NCI-H2081 (cell line): ENCODE measurements around the gene LSP1.

Experiments
- DNase-seq, 2 experiments: peaks; one replicate each; lab custom pipeline; 2025; lab: John Stamatoyannopoulos, UW

The LSP1 gene

GRCh38 chr11:1890856-1891830 lies 38.3 kb downstream of the LSP1 start:
- DNase-seq = no peak

GRCh38 chr11:1891831-1892115 lies 38.9 kb downstream of the LSP1 start, which contains the start of gene PRR33:
PRR33 (minus strand) TSS chr11:1891895; CDS start chr11:1890584, 1,311 bp downstream.
- no peak for DNase-seq

GRCh38 chr11:1892116-1892515 lies 39.2 kb downstream of the LSP1 start:
- no peak for DNase-seq

GRCh38 chr11:1892558-1892957 lies 39.7 kb downstream of the LSP1 start:
- DNase-seq = no peak

GRCh38 chr11:1893581-1894359 lies 40.9 kb downstream of the LSP1 start:
- DNase-seq = no peak

- DNase-seq = no peak
Observed at GRCh38 chr11:1894759-1895158, 41.9 kb downstream of the LSP1 start.

- DNase-seq = no peak
Observed at GRCh38 chr11:1896468-1896867, 43.6 kb downstream of the LSP1 start.

GRCh38 chr11:1896923-1897322 lies 44.0 kb downstream of the LSP1 start:
- no peak for DNase-seq

- DNase-seq = no peak
Observed at GRCh38 chr11:1899090-1899489, 46.2 kb downstream of the LSP1 start.

GRCh38 chr11:1899686-1900085 lies 46.8 kb downstream of the LSP1 start:
- no peak for DNase-seq

- DNase-seq = no peak
Observed at GRCh38 chr11:1906181-1906580, 53.3 kb downstream of the LSP1 start.

- DNase-seq = no peak
Observed at GRCh38 chr11:1906611-1907423, 53.9 kb downstream of the LSP1 start.

- DNase-seq = no peak
Observed at GRCh38 chr11:1908618-1909017, 55.7 kb downstream of the LSP1 start.

GRCh38 chr11:1909524-1909923 lies 56.6 kb downstream of the LSP1 start:
- DNase-seq = no peak

- DNase-seq = no peak
Observed at GRCh38 chr11:1912289-1912878, 59.5 kb downstream of the LSP1 start.

GRCh38 chr11:1913271-1914060 lies 60.6 kb downstream of the LSP1 start:
- DNase-seq = no peak

GRCh38 chr11:1915795-1916131 lies 62.9 kb downstream of the LSP1 start:
- no peak for DNase-seq

- DNase-seq = no peak
Observed at GRCh38 chr11:1916132-1916985, 63.5 kb downstream of the LSP1 start.

- no peak for DNase-seq
Observed at GRCh38 chr11:1916986-1917522, 64.2 kb downstream of the LSP1 start.
